ENCODE data around the gene MRPL54.
A peak's percentile ranks its signal among the peaks of the same experiment; 100 is the strongest.
"Not testable (repeated sequence)": the region's sequence is repeated elsewhere in the genome, so short reads cannot be mapped to it uniquely, and the experiment has no call there.

The MRPL54 gene

GRCh38 chr19:3745363-3746045 is 17.0 kb upstream of the MRPL54 start:
- H3K4me1 ChIP-seq (ENCODE audit: control insufficient read depth, insufficient read depth, low read length) = no peaks in the 10 kb centered on the region
- H3K4me3 ChIP-seq (ENCODE audit: low read length in 2 of 2) = no peak overlapping the region
- peaks cover 2 to 3% of the 10 kb centered on the region in 2 donors for H3K9me3 ChIP-seq (ENCODE audit: control insufficient read depth in 2 of 2, low read length in 2 of 2)
- H3K27ac ChIP-seq (ENCODE audit: low read length) = no peak overlapping the region
- peaks cover 5 to 14% of the 10 kb centered on the region in 2 donors for H3K27me3 ChIP-seq (ENCODE audit: control insufficient read depth in 1 of 2, insufficient read depth in 2 of 2, low read length in 2 of 2)
- H3K9ac ChIP-seq (ENCODE audit: low read length in 2 of 2) = no peak overlapping the region
- H3K36me3 ChIP-seq (ENCODE audit: control insufficient read depth in 2 of 2, insufficient read depth in 2 of 2, low read length in 2 of 2) = peaks cover 6 to 11% of the 10 kb centered on the region in 2 donors

GRCh38 chr19:3746371-3747056 is 16.0 kb upstream of the MRPL54 start:
- H3K4me1 ChIP-seq (ENCODE audit: control insufficient read depth, insufficient read depth, low read length) = no peaks in the 10 kb centered on the region
- no peak overlapping the region for H3K27ac ChIP-seq (ENCODE audit: low read length)
- peaks cover 5 to 14% of the 10 kb centered on the region in 2 donors for H3K27me3 ChIP-seq (ENCODE audit: control insufficient read depth in 1 of 2, insufficient read depth in 2 of 2, low read length in 2 of 2)
- peaks cover 2 to 3% of the 10 kb centered on the region in 2 donors for H3K9me3 ChIP-seq (ENCODE audit: control insufficient read depth in 2 of 2, low read length in 2 of 2)
- H3K9ac ChIP-seq (ENCODE audit: low read length in 2 of 2) = no peak overlapping the region
- peaks cover 9 to 14% of the 10 kb centered on the region in 2 donors for H3K36me3 ChIP-seq (ENCODE audit: control insufficient read depth in 2 of 2, insufficient read depth in 2 of 2, low read length in 2 of 2)
- no peak overlapping the region for H3K4me3 ChIP-seq (ENCODE audit: low read length in 2 of 2)

DNA sequence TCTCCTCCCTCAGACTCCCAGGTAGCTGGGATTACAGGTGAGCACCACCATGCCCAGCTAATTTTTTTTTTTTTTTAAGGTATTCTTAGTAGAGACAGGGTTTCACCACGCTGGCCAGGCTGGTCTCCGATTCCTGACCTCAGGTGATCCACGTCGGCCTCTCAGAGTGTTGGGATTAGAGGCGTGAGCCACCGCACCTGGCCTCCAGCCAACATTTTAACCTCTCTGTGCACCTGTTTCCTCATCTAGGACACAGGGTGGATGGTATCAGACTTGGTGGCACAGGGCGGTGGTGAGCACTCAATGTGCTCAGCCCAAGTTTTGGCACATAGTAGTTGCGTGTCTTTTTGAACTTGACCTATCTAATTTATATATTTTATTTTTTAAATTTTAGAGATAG is 13.5 kb upstream of the MRPL54 start:
- peaks cover 9 to 16% of the 10 kb centered on the region in 2 donors for H3K36me3 ChIP-seq (ENCODE audit: control insufficient read depth in 2 of 2, insufficient read depth in 2 of 2, low read length in 2 of 2)
- no peak overlapping the region for H3K27ac ChIP-seq (ENCODE audit: low read length)
- H3K4me1 ChIP-seq (ENCODE audit: control insufficient read depth, insufficient read depth, low read length) = no peaks in the 10 kb centered on the region
- no peak overlapping the region for H3K4me3 ChIP-seq (ENCODE audit: low read length in 2 of 2)
- H3K9ac ChIP-seq (ENCODE audit: low read length in 2 of 2) = no peak overlapping the region
- H3K27me3 ChIP-seq (ENCODE audit: control insufficient read depth in 1 of 2, insufficient read depth in 2 of 2, low read length in 2 of 2) = peaks cover 5 to 14% of the 10 kb centered on the region in 2 donors
- peaks cover 0 to 2% of the 10 kb centered on the region in 2 donors for H3K9me3 ChIP-seq (ENCODE audit: control insufficient read depth in 2 of 2, low read length in 2 of 2)

DNA sequence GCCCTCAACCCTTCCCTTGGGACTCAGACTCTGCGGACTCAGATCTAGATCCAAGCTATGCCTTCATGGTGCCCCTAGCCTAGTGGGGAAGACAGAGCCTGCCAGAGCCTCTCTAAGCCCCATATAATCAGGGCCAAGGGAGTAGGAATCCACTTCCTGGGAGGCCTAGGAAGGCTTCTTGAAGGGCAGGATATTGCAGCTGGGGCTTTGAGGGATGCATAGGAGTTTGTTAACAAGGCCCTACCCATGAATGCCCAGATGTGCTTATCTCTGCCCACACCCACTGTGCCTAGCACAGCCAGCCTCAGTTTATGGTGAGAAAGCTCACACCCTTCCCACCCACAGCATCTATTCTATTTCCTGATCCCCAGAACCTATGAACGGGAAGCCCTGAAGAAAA is 12.3 kb upstream of the MRPL54 start:
- Histone ChIP-seq H3K27ac (ENCODE audit: low read length) (no peak overlapping the region), H3K27me3 (ENCODE audit: control insufficient read depth in 1 of 2, insufficient read depth in 2 of 2, low read length in 2 of 2) (peaks cover 5 to 14% of the 10 kb centered on the region in 2 donors), H3K36me3 (ENCODE audit: control insufficient read depth in 2 of 2, insufficient read depth in 2 of 2, low read length in 2 of 2) (peaks cover 9 to 19% of the 10 kb centered on the region in 2 donors)

DNA sequence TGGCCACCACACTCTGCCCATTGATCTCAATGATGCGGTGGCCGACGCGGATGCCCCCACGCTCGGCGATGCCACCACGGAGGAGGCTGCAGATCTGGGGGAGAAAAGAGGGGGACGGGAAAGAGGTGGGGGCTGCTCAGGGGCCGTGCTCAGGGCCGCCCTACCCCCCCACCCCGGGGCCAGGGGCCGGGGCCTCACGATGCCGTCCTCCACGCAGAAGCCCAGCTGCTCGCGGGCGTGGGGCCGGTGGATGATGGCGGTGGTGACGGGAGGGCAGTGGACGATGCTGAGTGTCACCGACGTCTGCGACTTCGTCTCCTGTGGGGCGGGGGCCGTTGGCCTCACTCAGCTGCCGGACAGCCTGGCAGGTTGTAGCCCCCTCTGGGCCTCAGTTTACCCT is 11.2 kb upstream of the MRPL54 start:
- Histone ChIP-seq H3K4me3 (ENCODE audit: low read length in 2 of 2) (no peak overlapping the region), H3K27me3 (ENCODE audit: control insufficient read depth in 1 of 2, insufficient read depth in 2 of 2, low read length in 2 of 2) (peaks cover 5 to 7% of the 10 kb centered on the region in 2 donors), H3K9ac (ENCODE audit: low read length in 2 of 2) (no peak overlapping the region), H3K4me1 (ENCODE audit: control insufficient read depth, insufficient read depth, low read length) (no peaks in the 10 kb centered on the region), H3K36me3 (ENCODE audit: control insufficient read depth in 2 of 2, insufficient read depth in 2 of 2, low read length in 2 of 2) (peaks cover 9 to 19% of the 10 kb centered on the region in 2 donors), H3K27ac (ENCODE audit: low read length) (no peak overlapping the region), H3K9me3 (ENCODE audit: control insufficient read depth in 2 of 2, low read length in 2 of 2) (peaks cover 0 to 2% of the 10 kb centered on the region in 2 donors)

More for the DNA sequence above, 12.3 kb upstream of the MRPL54 start:
- no peaks in the 10 kb centered on the region for H3K4me1 ChIP-seq (ENCODE audit: control insufficient read depth, insufficient read depth, low read length)
- H3K9ac ChIP-seq (ENCODE audit: low read length in 2 of 2) = no peak overlapping the region
- no peak overlapping the region for H3K4me3 ChIP-seq (ENCODE audit: low read length in 2 of 2)
- peaks cover 0 to 2% of the 10 kb centered on the region in 2 donors for H3K9me3 ChIP-seq (ENCODE audit: control insufficient read depth in 2 of 2, low read length in 2 of 2)

- Histone ChIP-seq H3K27ac (ENCODE audit: low read length) (no peak overlapping the region), H3K4me1 (ENCODE audit: control insufficient read depth, insufficient read depth, low read length) (no peaks in the 10 kb centered on the region), H3K9ac (ENCODE audit: low read length in 2 of 2) (no peak overlapping the region), H3K36me3 (ENCODE audit: control insufficient read depth in 2 of 2, insufficient read depth in 2 of 2, low read length in 2 of 2) (peaks cover 9 to 26% of the 10 kb centered on the region in 2 donors), H3K4me3 (ENCODE audit: low read length in 2 of 2) (no peak overlapping the region), H3K27me3 (ENCODE audit: control insufficient read depth in 1 of 2, insufficient read depth in 2 of 2, low read length in 2 of 2) (peaks cover 0 to 5% of the 10 kb centered on the region in 2 donors), H3K9me3 (ENCODE audit: control insufficient read depth in 2 of 2, low read length in 2 of 2) (peaks cover 0 to 2% of the 10 kb centered on the region in 2 donors)
Measured at GRCh38 chr19:3752492-3752891, 10.0 kb upstream of the MRPL54 start.

- Histone ChIP-seq H3K27ac (ENCODE audit: low read length) (no peak overlapping the region), H3K27me3 (ENCODE audit: control insufficient read depth in 1 of 2, insufficient read depth in 2 of 2, low read length in 2 of 2) (no peaks in the 10 kb centered on the region), H3K9ac (ENCODE audit: low read length in 2 of 2) (no peak overlapping the region), H3K9me3 (ENCODE audit: control insufficient read depth in 2 of 2, low read length in 2 of 2) (peaks cover 0 to 2% of the 10 kb centered on the region in 2 donors), H3K4me3 (ENCODE audit: low read length in 2 of 2) (no peak overlapping the region), H3K4me1 (ENCODE audit: control insufficient read depth, insufficient read depth, low read length) (no peaks in the 10 kb centered on the region), H3K36me3 (ENCODE audit: control insufficient read depth in 2 of 2, insufficient read depth in 2 of 2, low read length in 2 of 2) (peaks cover 9 to 31% of the 10 kb centered on the region in 2 donors)
Measured at GRCh38 chr19:3753631-3754410, 8.7 kb upstream of the MRPL54 start.

GRCh38 chr19:3757705-3758104 is 4.8 kb upstream of the MRPL54 start:
- not testable (repeated sequence) for H3K9me3 ChIP-seq (ENCODE audit: control insufficient read depth in 2 of 2, low read length in 2 of 2); H3K4me3 ChIP-seq (ENCODE audit: low read length in 2 of 2); H3K27me3 ChIP-seq (ENCODE audit: control insufficient read depth in 1 of 2, insufficient read depth in 2 of 2, low read length in 2 of 2); H3K27ac ChIP-seq (ENCODE audit: low read length); H3K9ac ChIP-seq (ENCODE audit: low read length in 2 of 2)
- peaks cover 0 to 17% of the 10 kb centered on the region in 2 donors for H3K36me3 ChIP-seq (ENCODE audit: control insufficient read depth in 2 of 2, insufficient read depth in 2 of 2, low read length in 2 of 2)
- peaks cover 27% of the 10 kb centered on the region for H3K4me1 ChIP-seq (ENCODE audit: control insufficient read depth, insufficient read depth, low read length)

GRCh38 chr19:3758297-3758696 is 4.2 kb upstream of the MRPL54 start:
- H3K27ac ChIP-seq (ENCODE audit: low read length); H3K27me3 ChIP-seq (ENCODE audit: control insufficient read depth in 1 of 2, insufficient read depth in 2 of 2, low read length in 2 of 2); H3K9me3 ChIP-seq (ENCODE audit: control insufficient read depth in 2 of 2, low read length in 2 of 2); H3K4me3 ChIP-seq (ENCODE audit: low read length in 2 of 2); H3K9ac ChIP-seq (ENCODE audit: low read length in 2 of 2): not testable (repeated sequence)
- Histone ChIP-seq H3K4me1 (ENCODE audit: control insufficient read depth, insufficient read depth, low read length) (peaks cover 30% of the 10 kb centered on the region), H3K36me3 (ENCODE audit: control insufficient read depth in 2 of 2, insufficient read depth in 2 of 2, low read length in 2 of 2) (peaks cover 0 to 17% of the 10 kb centered on the region in 2 donors)

DNA sequence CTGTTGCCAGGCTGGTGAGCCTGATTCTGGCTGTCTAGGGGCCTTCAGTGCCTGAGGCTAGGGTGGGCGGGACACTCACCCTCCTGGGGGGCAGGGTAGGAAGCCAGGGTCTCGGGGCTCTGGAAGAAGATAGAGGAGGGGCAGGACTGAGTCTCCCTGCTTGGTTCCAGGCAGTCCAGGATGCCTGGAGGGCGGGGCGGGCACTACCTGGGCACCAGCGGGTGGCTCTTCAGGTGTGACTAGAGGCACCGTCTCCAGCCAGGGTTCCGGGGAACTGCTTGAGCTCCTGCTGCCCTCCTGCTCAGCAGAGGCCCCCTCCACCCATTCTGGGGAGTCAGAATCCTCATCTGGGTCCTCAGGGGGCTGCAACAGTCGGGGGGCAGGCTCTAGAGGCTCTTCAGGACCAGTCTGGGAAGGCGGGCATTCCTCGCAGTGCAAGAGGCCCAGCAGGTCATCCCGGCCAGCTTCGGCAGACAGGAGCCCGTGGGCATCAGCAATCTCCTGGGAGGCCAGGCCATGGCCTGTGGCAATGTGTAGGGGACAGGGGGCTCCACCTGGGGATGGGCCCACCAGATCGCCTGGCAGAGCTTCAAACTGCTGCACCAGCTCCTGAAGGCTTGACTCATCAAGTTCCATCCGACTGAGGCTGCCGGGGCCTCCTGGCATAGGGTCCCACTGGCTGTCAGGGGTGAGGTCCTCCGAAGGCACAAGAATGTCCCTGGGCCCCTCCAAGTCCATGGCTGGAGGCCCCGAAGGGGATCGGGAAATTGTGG is 2.8 kb upstream of the MRPL54 start:
- Histone ChIP-seq H3K4me1 (ENCODE audit: control insufficient read depth, insufficient read depth, low read length) (peaks cover 32% of the 10 kb centered on the region), H3K27ac (ENCODE audit: low read length) (no peak overlapping the region), H3K27me3 (ENCODE audit: control insufficient read depth in 1 of 2, insufficient read depth in 2 of 2, low read length in 2 of 2) (no peaks in the 10 kb centered on the region), H3K9ac (ENCODE audit: low read length in 2 of 2) (peak overlapping the region in 1 of 2 donors; percentile 5), H3K9me3 (ENCODE audit: control insufficient read depth in 2 of 2, low read length in 2 of 2) (no peaks in the 10 kb centered on the region), H3K36me3 (ENCODE audit: control insufficient read depth in 2 of 2, insufficient read depth in 2 of 2, low read length in 2 of 2) (peaks cover 0 to 15% of the 10 kb centered on the region in 2 donors), H3K4me3 (ENCODE audit: low read length in 2 of 2) (peak overlapping the region in 1 of 2 donors; percentile 8)

Data from stomach smooth muscle (tissue), 2 donors.